K562 (cell line): ENCODE measurements around the gene PTPRB. TPM values are rescaled to one million over a fixed set of nuclear protein-coding genes. Genes with fewer than 3 reads are reported as not detected.
A peak's percentile ranks its signal among the peaks of the same experiment; 100 is the strongest.

Source experiments
- ATF1 ChIP-seq, 2 experiments: fragments of 450-650 bp in 1 of 2; IDR thresholded peaks; 2 replicates each; pipeline ENCODE4 v1.6.1; 2016; ENCODE audit warnings: missing compliant biosample characterization in 1 of 2, missing genetic modification characterization in 1 of 2
- BMI1 ChIP-seq: fragments of 150-350 bp; IDR thresholded peaks from 2 replicates; pipeline ENCODE4 v1.6.1; 2014; ENCODE audit warnings: low read length
- E2F3 ChIP-seq: fragments of 250-450 bp; sonication (Bioruptor Pico); IDR thresholded peaks from 2 replicates; pipeline ENCODE4 v1.4.0; 2020; ENCODE audit warnings: mild to moderate bottlenecking
- KDM4B ChIP-seq, 2 experiments: fragments of 450-650 bp in 1 of 2; sonication (generic) in 1 of 2; IDR thresholded peaks; 2 replicates each; pipeline ENCODE4 v1.6.1; 2016 to 2017; ENCODE audit warnings: borderline replicate concordance in 2 of 2, antibody characterized with exemption in 1 of 2, low read depth in 1 of 2, mild to moderate bottlenecking in 1 of 2
- NCOA6 ChIP-seq: fragments of 450-650 bp; IDR thresholded peaks from 2 replicates; pipeline ENCODE4 v1.6.1; 2017; ENCODE audit warnings: mild to moderate bottlenecking
- NFRKB ChIP-seq: fragments of 450-650 bp; IDR thresholded peaks from 2 replicates; pipeline ENCODE4 v1.6.1; 2016; ENCODE audit warnings: low read depth
- PHF20 ChIP-seq: fragments of 450-650 bp; IDR thresholded peaks from 2 replicates; pipeline ENCODE4 v1.6.1; 2018; ENCODE audit not compliant: partially characterized antibody
- RBBP5 ChIP-seq: fragments of 200-600 bp; sonication (generic); IDR thresholded peaks from 2 replicates; pipeline ENCODE4 v1.6.1; 2012; ENCODE audit warnings: borderline replicate concordance, mild to moderate bottlenecking, low read length, control low read depth, inconsistent platforms; ENCODE audit not compliant: insufficient read depth, poor library complexity, severe bottlenecking
- SMAD1 ChIP-seq: fragments of 150-350 bp; IDR thresholded peaks from 2 replicates; pipeline ENCODE4 v1.6.1; 2014; ENCODE audit warnings: low read length, low read depth; ENCODE audit not compliant: partially characterized antibody
- TEAD4 ChIP-seq, 2 experiments: sonication (generic) in 1 of 2; formaldehyde crosslinking in 1 of 2; IDR thresholded peaks; 2 replicates each; pipeline versions ENCODE4 v1.6.1 to v1.8.0; 2012 to 2022; ENCODE audit warnings: borderline replicate concordance in 1 of 2, inconsistent platforms in 1 of 2, low read length in 1 of 2, mild to moderate bottlenecking in 1 of 2, missing genetic modification reagents in 1 of 2
- THRA ChIP-seq: fragments of 450-650 bp; IDR thresholded peaks from 2 replicates; pipeline ENCODE4 v1.6.1; 2017; ENCODE audit warnings: mild to moderate bottlenecking, moderate library complexity
- WHSC1 ChIP-seq: IDR thresholded peaks from one replicate; pipeline ENCODE4 v1.6.1; 2012; ENCODE audit warnings: low read length, control low read depth, inconsistent platforms
- ZNF121 ChIP-seq: sonication (generic); formaldehyde crosslinking; conservative IDR thresholded peaks from 2 replicates; pipeline ENCODE4 v1.8.0; 2022; ENCODE audit warnings: missing genetic modification reagents
- ZNF280B ChIP-seq: fragments of 250-450 bp; sonication (Bioruptor Pico); IDR thresholded peaks from 2 replicates; pipeline ENCODE4 v1.5.1; 2021; ENCODE audit warnings: mild to moderate bottlenecking
- ZNF407 ChIP-seq: fragments of 450-650 bp; IDR thresholded peaks from 2 replicates; pipeline ENCODE4 v1.6.1; 2016; ENCODE audit warnings: low read depth
- ZNF778 ChIP-seq: fragments of 450-650 bp; formaldehyde crosslinking; IDR thresholded peaks from 2 replicates; pipeline ENCODE4 v1.4.0; 2020; ENCODE audit warnings: mild to moderate bottlenecking, moderate library complexity
- polyA plus RNA-seq, 8 experiments: library from polyadenylated mRNA; depleted of rRNA in 4 of 8; stranded (reverse) in 5 of 8; unstranded in 3 of 8; fragments of >200 nt; fragmentation: Nextera tagmentation in 2 of 8; fragmentation: Illumina TruSeq in 1 of 8; extraction: Ambion mirVana in 2 of 8; extraction: Trizol in 1 of 8; gene quantifications; 2 replicates each; pipeline versions ENCODE4 v1.2.1 to v1.2.3, GENCODE V29; 2011 to 2014; ENCODE audit warnings: inconsistent platforms in 1 of 8, missing spikeins in 1 of 8
- total RNA-seq, 7 experiments: library from RNA; depleted of rRNA in 6 of 7; stranded (reverse); fragments of >200 nt in 6 of 7; fragmentation: Illumina TruSeq in 2 of 7; extraction: Trizol in 2 of 7; gene quantifications; 2 replicates each; pipeline versions ENCODE4 v1.2.1 to v1.2.3, GENCODE V29; 2011 to 2021; ENCODE audit warnings: low replicate concordance in 1 of 7

The PTPRB gene
- total and polyA plus RNA-seq, 9 of the 15 experiments (the other 6 are each of a cell fraction or from before 2014, with no cell fraction given): 0.46 to 5.9 (median 3.1) TPM

GRCh38 chr12:70660620-70661219, 23.5 kb upstream of the PTPRB start (continued):
- TF ChIP-seq BMI1 (no peak), PHF20 (no peak), KDM4B (IDR thresholded peaks at IDR 0.05; ENCODE audit: borderline replicate concordance in 2 of 2, low read depth in 1 of 2) (0 out of 4 replicates have a peak, but pooled peaks of 1 of the 2 experiments have one; percentile 41), ATF1 (CRISPR knock-in tag; IDR thresholded peaks at IDR 0.05) (no peak), ATF1 (tag; IDR thresholded peaks at IDR 0.05) (peak; percentile 70), NFRKB (peak; percentile 88), ZNF778 (CRISPR knock-in tag) (no peak), E2F3 (CRISPR knock-in tag) (no peak), RBBP5 (no peak), TEAD4 (IDR thresholded peaks at IDR 0.05; ENCODE audit: low read length) (no peak; the same call in 1 of the 2 replicates), TEAD4 (CRISPR knock-in tag; IDR thresholded peaks at IDR 0.05; ENCODE audit: borderline replicate concordance) (no peak), WHSC1 (no peak), THRA (no peak), ZNF121 (CRISPR knock-in tag) (no peak), NCOA6 (no peak), ZNF407 (no peak), SMAD1 (peak; percentile 81), ZNF280B (CRISPR knock-in tag) (no peak)
